GM23338 (cell line): ENCODE results near the gene MIPEP.

Source experiments
- CREB1 ChIP-seq: fragments of 250-450 bp; sonication (Bioruptor Pico); IDR thresholded peaks from 2 replicates; pipeline ENCODE4 v1.5.0; 2020; ENCODE audit warnings: low read depth, mild to moderate bottlenecking, moderate library complexity
- EZH2 ChIP-seq: fragments of 200-600 bp; sonication (generic); IDR thresholded peaks from one replicate; pipeline ENCODE4 v1.8.0; 2017; ENCODE audit warnings: antibody characterized with exemption, mild to moderate bottlenecking, low read depth; ENCODE audit not compliant: unreplicated experiment
- EZH2phosphoT487 ChIP-seq: fragments of 200-600 bp; sonication (generic); IDR thresholded peaks from one replicate; pipeline ENCODE4 v1.8.1; 2018; ENCODE audit warnings: antibody characterized with exemption; ENCODE audit not compliant: unreplicated experiment
- POLR2AphosphoS5 ChIP-seq: IDR thresholded peaks from 2 replicates; pipeline ENCODE4 v1.6.1; 2016; ENCODE audit warnings: antibody characterized with exemption, low read depth
- TF ChIP-seq, protein P1 (sequence below), 2 experiments: fragments of 200-600 bp in 1 of 2; sonication (generic) in 1 of 2; conservative IDR thresholded peaks; 2 replicates each; pipeline versions ENCODE4 v1.5.1 to v1.6.1; 2016 to 2017; ENCODE audit warnings: antibody characterized with exemption in 2 of 2, low read depth in 2 of 2, mild to moderate bottlenecking in 2 of 2, moderate library complexity in 1 of 2

GRCh38 chr13:23718996-23719395 lies 170.2 kb downstream of the MIPEP start:
- TF ChIP-seq, protein P1, sequence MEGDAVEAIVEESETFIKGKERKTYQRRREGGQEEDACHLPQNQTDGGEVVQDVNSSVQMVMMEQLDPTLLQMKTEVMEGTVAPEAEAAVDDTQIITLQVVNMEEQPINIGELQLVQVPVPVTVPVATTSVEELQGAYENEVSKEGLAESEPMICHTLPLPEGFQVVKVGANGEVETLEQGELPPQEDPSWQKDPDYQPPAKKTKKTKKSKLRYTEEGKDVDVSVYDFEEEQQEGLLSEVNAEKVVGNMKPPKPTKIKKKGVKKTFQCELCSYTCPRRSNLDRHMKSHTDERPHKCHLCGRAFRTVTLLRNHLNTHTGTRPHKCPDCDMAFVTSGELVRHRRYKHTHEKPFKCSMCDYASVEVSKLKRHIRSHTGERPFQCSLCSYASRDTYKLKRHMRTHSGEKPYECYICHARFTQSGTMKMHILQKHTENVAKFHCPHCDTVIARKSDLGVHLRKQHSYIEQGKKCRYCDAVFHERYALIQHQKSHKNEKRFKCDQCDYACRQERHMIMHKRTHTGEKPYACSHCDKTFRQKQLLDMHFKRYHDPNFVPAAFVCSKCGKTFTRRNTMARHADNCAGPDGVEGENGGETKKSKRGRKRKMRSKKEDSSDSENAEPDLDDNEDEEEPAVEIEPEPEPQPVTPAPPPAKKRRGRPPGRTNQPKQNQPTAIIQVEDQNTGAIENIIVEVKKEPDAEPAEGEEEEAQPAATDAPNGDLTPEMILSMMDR (conservative IDR thresholded peaks at IDR 0.05; ENCODE audit: low read depth in 2 of 2): no peak
- no peak for TF ChIP-seq EZH2
- TF ChIP-seq EZH2phosphoT487: no peak
- TF ChIP-seq POLR2AphosphoS5: no peak
- TF ChIP-seq CREB1 (CRISPR knock-in tag): no peak
